DND-41 (cell line): ENCODE data around the gene GALNT7.

Experiments used
- ATAC-seq: fragments of 200-7000 bp; cut with Tn5 transposase; 3 replicates; pipeline ENCODE4 v1.9.1; 2021; ENCODE audit warnings: low read depth; ENCODE audit not compliant: insufficient read depth
- DNase-seq: peaks from one replicate; pipeline ENCODE4 v3.0.0-alpha.2; 2020
- H2AFZ ChIP-seq: 2 replicates; pipeline ENCODE4 v1.6.0; 2012; ENCODE audit warnings: low read depth, low read length
- H3K27ac ChIP-seq: 2 replicates; pipeline ENCODE4 v1.5.1; 2012; ENCODE audit warnings: low read length, inconsistent platforms
- H3K27me3 ChIP-seq: fragments of 200-600 bp; sonication (generic); 2 replicates; pipeline ENCODE4 v1.6.0; 2012; ENCODE audit warnings: low read length, mild to moderate bottlenecking, inconsistent platforms; ENCODE audit not compliant: insufficient read depth, poor library complexity
- H3K36me3 ChIP-seq: 2 replicates; pipeline ENCODE4 v1.5.1; 2012; ENCODE audit warnings: low read length, inconsistent platforms; ENCODE audit not compliant: insufficient read depth
- H3K4me1 ChIP-seq: 2 replicates; pipeline ENCODE4 v1.5.1; 2012; ENCODE audit warnings: mild to moderate bottlenecking, low read length; ENCODE audit not compliant: insufficient read depth
- H3K4me2 ChIP-seq: 2 replicates; pipeline ENCODE4 v1.6.0; 2012; ENCODE audit warnings: mild to moderate bottlenecking, moderate library complexity, low read length, inconsistent platforms; ENCODE audit not compliant: insufficient read depth
- H3K4me3 ChIP-seq, 2 experiments: fragments of 200-600 bp in 1 of 2; shearing (Covaris generic) in 1 of 2; 2 replicates each; pipeline ENCODE4 v1.5.1; 2012 to 2016; ENCODE audit warnings: inconsistent platforms in 2 of 2, low read length in 2 of 2, mild to moderate bottlenecking in 2 of 2, low read depth in 1 of 2, moderate library complexity in 1 of 2
- H3K79me2 ChIP-seq: 2 replicates; pipeline ENCODE4 v1.6.0; 2012; ENCODE audit warnings: low read length, inconsistent platforms; ENCODE audit not compliant: insufficient read depth
- H3K9ac ChIP-seq: 2 replicates; pipeline ENCODE4 v1.6.0; 2012; ENCODE audit warnings: low read depth, mild to moderate bottlenecking, inconsistent platforms, low read length, moderate library complexity
- H3K9me3 ChIP-seq: 2 replicates; pipeline ENCODE4 v1.5.1; 2012; ENCODE audit warnings: low read length, moderate library complexity, mild to moderate bottlenecking, inconsistent platforms; ENCODE audit not compliant: insufficient read depth, severe bottlenecking
- H4K20me1 ChIP-seq: 2 replicates; pipeline ENCODE4 v1.6.0; 2012; ENCODE audit warnings: low read length; ENCODE audit not compliant: insufficient read depth
- CTCF ChIP-seq: IDR thresholded peaks from 2 replicates; pipeline ENCODE4 v1.5.1; 2012; ENCODE audit warnings: borderline replicate concordance, low read length, moderate library complexity, mild to moderate bottlenecking; ENCODE audit not compliant: poor library complexity, severe bottlenecking; ENCODE audit errors: extremely low read depth
- EZH2 ChIP-seq: IDR thresholded peaks from 3 replicates; pipeline ENCODE4 v1.6.1; 2012; ENCODE audit warnings: borderline replicate concordance, low read depth, mild to moderate bottlenecking, moderate library complexity, low read length, inconsistent platforms; ENCODE audit not compliant: severe bottlenecking

Gene GALNT7

GRCh38 chr4:173334891-173335752 is 166.5 kb downstream of the GALNT7 start:
- peaks cover 37% of the 10 kb centered on the region for H3K36me3 ChIP-seq
- peak overlapping the region; percentile 90 for H3K9ac ChIP-seq
- H3K9me3 ChIP-seq = no peaks in the 10 kb centered on the region
- peak overlapping the region; percentile 91 for H2AFZ ChIP-seq
- H3K27me3 ChIP-seq = no peaks in the 10 kb centered on the region
- H3K79me2 ChIP-seq = peaks cover 82% of the 10 kb centered on the region
- peak overlapping the region; percentile 98 for H3K27ac ChIP-seq
- ATAC-seq (peak; percentile 56), DNase-seq (peak; percentile 88)
- TF ChIP-seq CTCF = no peak
- TF ChIP-seq EZH2 = no peak
- peak overlapping the region; percentile 94 for H3K4me2 ChIP-seq
- peaks cover 29% of the 10 kb centered on the region for H4K20me1 ChIP-seq
- peak overlapping the region; percentile 81 to 92 for H3K4me3 ChIP-seq
- H3K4me1 ChIP-seq = peaks cover 50% of the 10 kb centered on the region

- peaks cover 60% of the 10 kb centered on the region for H3K79me2 ChIP-seq
- H3K9ac ChIP-seq = no peak overlapping the region
- peaks cover 15% of the 10 kb centered on the region for H3K36me3 ChIP-seq
- peaks cover 10% of the 10 kb centered on the region for H4K20me1 ChIP-seq
- peak overlapping the region; percentile 20; the same call in 1 of the 2 replicates for H3K4me2 ChIP-seq
- H3K4me1 ChIP-seq = peaks cover 31% of the 10 kb centered on the region
- ATAC-seq (no peak), DNase-seq (no peak)
- H2AFZ ChIP-seq = no peak overlapping the region
- no peak overlapping the region for H3K4me3 ChIP-seq
- no peak for TF ChIP-seq EZH2
- no peak for TF ChIP-seq CTCF
- H3K27me3 ChIP-seq = no peaks in the 10 kb centered on the region
- no peaks in the 10 kb centered on the region for H3K9me3 ChIP-seq
- 0 out of 2 replicates have a peak overlapping the region, but pooled peaks have one; percentile 3 for H3K27ac ChIP-seq
These were observed 168.9 kb downstream of the GALNT7 start for GRCh38 chr4:173337463-173337862.

GRCh38 chr4:173343832-173344397 is 175.3 kb downstream of the GALNT7 start:
- ATAC-seq (no peak), DNase-seq (no peak)
- no peaks in the 10 kb centered on the region for H3K4me1 ChIP-seq
- H3K9me3 ChIP-seq = no peaks in the 10 kb centered on the region
- H3K4me3 ChIP-seq = no peak overlapping the region
- H3K27me3 ChIP-seq = no peaks in the 10 kb centered on the region
- H4K20me1 ChIP-seq = no peaks in the 10 kb centered on the region
- no peak overlapping the region for H3K27ac ChIP-seq
- H3K36me3 ChIP-seq = peaks cover 5% of the 10 kb centered on the region; the same call in 1 of the 2 replicates
- TF ChIP-seq EZH2 (no peak), CTCF (no peak)
- peaks cover 6% of the 10 kb centered on the region for H3K79me2 ChIP-seq
- H3K9ac ChIP-seq = no peak overlapping the region
- H3K4me2 ChIP-seq = no peak overlapping the region
- no peak overlapping the region for H2AFZ ChIP-seq
